HG03097 (cell line): Measurements from ENCODE around the gene SYPL1.

Experiments used
- ATAC-seq: cut with Tn5 transposase; IDR thresholded peaks from one replicate; pipeline ENCODE4 v1.9.1; 2021; ENCODE audit not compliant: unreplicated experiment, low FRiP score

SYPL1 gene

DNA sequence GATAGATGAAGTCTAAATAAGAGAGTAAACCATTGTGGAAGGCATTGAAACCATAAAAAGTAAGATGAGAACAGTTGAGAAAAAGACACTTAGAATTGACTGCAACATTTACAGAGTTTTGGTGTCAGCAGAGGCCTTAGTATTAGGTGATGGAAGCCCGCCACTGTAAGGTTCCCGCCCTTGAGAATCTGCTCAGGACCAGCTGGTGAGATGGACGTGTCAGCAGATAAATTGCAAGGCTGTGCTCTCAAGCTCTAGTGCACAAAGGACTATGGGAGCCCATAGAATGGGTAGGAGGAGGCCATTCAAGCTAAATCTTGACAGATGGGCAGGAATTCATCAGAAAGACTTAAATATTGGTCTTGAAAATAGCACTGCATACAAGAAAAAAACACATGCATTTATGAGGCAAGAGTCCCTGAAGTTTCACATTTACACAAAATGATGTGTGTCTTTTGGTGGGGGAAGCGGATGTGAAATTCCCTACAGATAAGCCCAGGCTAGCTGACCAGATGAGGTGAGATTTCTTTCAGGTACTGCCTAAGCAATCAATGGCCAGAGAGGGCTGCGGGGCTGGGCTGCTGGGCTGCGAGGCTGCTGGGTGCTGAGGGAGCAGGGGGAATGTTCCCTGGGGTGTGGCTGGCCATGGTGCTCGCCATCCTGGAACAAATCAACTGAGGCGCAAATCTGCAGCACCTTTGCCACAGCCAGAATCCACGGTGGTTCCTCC, 42.5 kb downstream of the SYPL1 start:
- ATAC-seq: no peak

DNA sequence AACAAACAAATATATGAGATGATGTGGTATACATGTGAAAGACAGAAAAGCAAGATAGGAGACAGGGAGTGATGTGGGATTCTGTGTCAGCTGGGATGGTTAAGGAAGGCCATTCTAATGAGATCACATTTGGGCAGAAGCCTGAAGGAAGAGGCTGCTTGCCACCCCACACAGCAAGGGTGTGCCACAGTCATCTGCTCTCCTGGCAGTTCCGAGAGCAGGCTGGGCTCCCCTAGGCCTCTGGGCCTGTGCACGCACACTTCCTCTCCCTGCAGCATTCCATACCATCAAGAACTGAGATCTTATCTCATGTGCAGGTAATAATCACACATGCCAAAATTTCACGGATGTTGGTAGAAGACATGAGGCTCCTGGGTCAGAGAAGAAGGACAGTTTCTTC, 43.1 kb downstream of the SYPL1 start:
- ATAC-seq: no peak

DNA sequence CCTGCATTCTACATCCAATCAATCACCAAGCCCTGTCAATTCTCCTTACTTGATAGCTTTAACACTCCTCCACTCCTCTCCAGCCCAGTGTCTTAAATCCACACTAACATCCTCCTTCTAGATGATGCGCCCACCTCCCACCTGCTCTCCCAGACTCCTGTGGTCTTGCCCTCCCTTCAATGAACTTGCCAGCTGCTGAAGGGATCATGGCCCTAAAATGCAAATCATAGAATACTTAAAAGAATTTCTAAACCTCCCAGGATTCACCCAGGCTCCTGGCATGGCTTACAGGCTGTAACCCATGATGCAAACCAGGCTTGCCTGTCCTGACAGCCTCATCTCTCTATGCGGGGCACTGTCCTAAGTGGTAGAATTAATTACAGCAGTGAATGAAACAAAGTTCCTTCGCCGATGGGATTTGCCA, 43.6 kb downstream of the SYPL1 start:
- ATAC-seq: no peak

DNA sequence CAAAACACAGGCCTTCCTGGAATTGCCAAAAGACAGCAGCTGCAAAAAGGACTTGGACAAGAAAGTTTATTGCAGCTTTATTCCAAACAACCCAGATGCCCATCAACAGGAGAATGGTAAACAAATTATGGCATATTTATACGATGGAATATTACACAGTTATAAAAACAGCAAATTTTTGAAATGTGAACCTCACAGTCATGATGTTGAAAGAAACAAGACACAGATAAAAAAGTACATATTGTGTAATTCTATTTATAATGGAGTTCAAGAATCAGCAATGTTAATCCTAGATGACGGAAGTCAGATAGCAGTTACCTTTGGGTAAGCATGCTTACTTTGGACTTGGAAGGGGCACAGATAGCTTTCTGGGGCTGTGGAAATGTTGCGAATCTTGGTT, 44.4 kb downstream of the SYPL1 start:
- ATAC-seq: no peak

DNA sequence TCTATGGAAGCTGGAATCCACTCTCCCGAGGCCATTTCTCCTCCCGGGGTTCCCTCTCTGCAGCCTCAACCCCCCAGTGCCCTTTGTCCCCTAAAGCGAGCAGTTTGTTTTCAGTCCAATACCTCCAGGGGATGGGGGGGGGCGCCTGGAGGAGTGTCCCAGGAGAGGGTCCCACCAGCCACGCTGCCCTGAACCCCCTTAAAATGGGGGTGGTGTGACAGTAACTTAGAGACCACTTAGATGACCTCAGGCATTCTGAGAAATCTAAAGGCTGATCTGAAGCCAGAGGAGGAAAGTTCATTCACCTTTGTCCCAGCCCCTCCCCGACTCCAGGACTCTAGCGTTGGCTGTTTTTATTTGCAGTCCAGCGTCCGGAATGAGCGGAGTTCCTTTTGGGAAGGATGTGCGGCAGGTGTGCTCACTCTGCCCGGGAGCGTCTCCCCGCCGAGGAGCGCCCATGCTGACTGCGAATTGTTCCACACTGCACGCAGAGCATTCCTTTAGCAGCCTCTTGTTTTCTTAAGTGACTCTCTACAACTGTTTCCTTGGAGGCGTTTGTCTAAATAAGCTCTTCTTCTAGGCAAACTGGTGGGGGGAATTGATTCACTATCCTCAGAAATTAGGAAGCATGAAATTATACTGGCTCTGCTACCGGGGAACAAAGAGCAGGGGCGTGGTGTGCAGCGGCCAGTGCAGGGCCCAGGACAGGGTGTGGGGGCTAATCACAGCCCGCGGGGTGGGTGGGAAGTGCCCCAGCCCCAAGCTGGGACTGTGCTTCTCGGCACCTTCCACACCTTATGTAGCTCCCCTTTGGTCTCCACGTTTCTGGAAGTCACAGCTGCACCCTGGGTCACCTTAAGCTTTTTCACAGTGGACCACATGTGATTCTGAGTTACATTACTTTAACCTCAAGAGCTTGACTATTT, 46.3 kb downstream of the SYPL1 start:
- no peak for ATAC-seq

DNA sequence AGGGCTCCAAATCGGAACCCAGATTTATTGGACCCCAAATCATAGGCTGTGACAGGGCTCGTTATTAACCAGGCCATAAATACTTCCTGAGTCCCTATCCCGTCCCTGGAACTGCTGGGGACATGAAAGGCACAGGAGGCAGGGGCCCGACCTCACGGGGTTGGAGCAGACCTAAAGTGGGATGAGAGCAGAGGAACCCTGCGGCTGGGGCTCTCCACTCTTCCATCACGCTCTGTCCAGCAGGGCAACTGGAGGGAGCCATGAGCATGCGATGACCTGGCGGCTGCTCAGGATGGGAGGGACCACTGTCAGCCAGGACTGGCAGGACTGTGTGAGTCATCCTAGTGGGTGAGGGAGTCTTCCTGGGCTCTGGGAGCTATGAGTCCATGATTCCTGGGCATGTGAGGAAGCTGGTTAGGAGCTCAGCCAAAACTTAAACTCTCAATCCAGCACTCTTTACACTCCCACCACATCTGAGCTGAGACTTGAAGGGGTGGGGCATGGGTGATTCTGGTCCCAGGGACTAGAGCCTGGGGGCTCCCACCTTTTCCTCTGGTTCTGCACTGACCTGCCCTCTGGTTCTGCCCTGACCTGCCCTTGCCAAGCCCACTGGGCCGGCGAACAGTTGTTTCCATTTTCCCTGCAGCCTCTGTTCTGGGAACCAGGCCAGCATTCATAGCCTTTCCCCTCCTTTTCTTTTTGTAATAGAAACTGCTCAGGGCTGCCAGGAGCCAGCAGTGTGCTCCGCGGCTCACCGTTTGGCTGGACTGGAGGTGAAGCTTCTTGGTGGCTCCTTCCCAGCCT, 47.1 kb downstream of the SYPL1 start:
- ATAC-seq: no peak

DNA sequence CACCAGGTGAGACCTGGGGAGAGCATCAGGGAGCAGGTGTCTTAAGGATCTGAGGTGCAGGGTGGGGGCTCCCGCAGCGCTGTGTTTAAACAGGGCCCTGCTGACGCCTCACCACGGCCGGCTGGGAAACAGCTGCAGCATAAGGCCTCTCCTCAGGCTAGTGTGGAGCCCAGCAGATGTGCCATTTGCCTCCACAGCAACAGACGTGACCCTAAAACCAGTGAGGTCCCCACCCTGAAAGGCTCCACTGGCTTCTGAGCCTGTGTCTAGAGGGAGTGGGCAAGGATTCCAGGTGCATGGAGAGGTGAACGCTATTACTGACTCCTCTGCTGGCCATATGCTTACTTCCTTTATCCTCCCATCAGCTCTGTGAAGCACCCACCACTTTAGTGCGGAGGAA, 47.8 kb downstream of the SYPL1 start:
- ATAC-seq: no peak

DNA sequence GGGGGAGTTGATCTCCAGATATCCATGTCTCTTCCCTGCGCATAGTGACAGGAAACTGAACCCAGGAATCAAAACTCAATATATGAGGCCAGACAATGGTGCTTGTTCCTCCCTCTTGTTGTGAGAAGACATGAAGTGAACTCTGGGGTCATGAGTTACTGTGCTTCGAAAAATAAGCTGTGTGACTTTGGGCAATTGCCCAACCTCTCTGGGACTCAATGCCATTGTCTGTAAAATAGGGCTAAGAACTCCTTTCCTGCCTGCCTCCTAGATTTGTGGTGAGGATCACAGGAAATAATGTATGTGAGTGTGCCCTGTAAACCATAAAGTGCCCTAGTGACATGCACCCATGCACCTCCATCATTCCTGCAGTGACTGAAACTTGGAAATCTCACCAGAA, 48.4 kb downstream of the SYPL1 start:
- no peak for ATAC-seq

DNA sequence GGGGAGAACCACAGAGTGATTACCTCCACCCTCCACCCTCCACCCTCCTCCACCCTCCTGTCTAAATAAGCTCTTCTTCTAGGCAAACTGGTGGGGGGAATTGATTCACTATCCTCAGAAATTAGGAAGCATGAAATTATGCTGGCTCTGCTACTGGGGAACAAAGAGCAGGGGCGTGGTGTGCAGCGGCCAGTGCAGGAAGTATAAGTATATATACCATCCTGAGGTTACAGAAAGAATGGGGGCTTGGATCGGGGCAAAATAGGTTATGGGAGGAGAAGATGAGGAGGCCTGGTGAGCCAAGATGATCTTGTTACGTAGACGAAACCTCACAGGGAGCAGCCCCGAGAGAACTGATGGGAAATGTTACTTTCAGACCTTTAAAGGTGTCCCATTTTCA, 49.1 kb downstream of the SYPL1 start:
- ATAC-seq: no peak

DNA sequence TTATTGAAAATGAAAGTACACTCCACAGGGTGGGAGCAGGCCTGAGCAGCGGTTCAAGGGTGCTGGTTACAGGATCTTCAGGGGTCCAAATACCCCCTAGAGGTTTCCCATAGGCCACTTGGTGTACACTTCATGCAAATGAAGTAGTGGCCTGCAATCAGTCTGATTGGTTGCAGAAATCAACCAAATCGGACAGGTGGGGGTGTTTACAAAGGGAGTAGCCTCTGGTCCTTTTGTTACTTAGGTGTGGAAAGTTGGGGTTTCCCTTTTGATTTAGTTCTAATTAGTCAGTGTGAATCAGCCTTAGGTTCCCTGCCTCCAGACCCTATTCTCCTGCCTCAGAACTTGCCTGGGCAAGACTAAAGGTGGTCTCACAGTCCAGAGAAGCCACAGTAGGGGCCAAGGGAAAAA, 49.6 kb downstream of the SYPL1 start:
- no peak for ATAC-seq

DNA sequence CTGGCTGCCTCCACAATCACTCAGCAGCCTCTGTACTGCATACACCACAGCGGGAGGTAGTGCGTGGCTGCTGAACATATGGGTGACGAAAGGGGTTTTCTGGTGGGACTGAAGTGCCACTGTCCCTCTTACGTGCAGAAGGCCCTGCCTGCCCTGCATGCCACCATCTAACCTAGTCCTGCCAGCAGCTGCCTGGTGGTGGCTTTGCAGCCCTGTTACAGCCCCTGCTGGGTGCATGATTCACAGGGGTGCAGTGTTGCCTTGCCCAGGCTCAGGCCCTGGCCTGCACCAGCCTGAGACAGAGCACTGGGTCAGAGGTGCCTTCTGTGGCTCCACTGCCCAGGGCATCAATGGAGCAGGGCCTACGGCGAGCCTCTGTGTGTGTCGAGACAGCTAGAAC, 50.1 kb downstream of the SYPL1 start:
- no peak for ATAC-seq

DNA sequence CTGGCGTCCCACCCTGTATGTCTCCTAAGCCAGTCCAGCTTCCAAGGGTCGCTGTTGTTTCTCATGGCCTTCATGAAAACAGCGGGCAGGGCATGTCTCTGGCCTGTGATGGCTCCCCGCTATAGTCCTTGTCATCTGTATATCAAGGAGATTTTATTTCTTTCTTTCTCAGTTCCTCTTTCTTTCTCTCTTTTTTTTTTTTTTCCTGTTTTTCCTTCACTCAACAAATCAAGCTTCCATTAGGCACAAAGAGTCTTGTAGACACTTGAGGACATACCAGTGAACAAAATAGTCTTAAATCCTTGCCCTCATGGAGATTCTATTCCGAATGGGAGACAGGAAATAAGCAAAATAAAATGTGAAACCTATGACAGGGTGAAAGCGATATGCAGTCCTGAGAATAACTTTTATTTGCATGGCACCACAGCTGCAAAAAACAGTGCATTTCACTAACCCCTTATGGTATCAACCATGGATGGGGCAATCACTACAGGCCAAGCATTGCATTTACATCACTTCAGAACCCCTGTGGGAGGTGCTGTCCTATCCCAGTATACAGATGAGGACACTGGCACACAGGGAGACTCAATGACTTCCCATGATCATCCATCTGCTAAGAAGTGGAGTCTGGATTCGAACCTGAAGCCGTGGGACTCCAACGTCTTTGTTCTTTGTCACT, 50.7 kb downstream of the SYPL1 start:
- no peak for ATAC-seq

DNA sequence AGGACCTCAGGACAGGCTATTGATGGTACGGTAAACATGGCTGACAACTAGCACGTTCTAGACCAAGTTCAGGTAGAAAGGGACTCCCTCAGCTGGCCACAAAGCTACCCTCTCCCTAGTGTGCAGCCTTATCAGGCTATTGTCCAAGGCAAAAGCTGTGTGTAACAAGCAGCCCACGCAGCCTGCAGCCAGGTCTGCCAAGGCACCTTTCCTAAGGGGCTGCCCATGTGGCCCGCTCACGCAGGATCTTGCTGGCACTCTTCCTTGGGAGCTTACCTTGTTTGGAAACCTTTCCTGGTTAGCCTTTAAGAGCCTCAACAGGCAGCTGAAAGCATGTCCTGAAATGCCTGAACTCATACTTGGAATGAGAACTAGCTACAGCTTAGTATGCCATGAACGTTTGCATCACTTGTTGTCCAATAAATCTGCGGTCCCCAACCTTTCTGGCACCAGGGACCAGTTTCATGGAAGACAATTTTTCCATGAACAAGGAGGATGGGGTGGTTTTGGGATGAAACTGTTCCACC, 51.7 kb downstream of the SYPL1 start:
- no peak for ATAC-seq

DNA sequence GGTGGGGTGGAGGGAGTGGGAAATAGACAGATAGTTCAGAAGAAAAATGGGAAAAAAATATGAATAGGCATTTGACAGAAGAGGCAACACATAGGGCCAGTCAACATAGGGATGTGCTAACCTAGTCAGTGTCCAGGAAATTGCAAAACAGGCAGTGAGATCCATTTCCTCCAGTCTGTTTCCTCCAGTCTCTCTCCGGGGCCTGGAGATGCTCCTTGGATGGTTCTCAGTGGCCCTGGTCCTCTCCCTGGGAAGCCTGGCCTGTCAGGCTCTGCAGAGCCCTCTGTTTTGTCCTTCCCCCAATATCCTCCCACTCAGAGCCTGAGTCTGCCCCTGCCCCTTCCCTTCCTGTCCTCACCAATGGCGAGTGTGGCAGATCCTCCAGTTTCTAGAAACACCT, 52.6 kb downstream of the SYPL1 start:
- no peak for ATAC-seq

DNA sequence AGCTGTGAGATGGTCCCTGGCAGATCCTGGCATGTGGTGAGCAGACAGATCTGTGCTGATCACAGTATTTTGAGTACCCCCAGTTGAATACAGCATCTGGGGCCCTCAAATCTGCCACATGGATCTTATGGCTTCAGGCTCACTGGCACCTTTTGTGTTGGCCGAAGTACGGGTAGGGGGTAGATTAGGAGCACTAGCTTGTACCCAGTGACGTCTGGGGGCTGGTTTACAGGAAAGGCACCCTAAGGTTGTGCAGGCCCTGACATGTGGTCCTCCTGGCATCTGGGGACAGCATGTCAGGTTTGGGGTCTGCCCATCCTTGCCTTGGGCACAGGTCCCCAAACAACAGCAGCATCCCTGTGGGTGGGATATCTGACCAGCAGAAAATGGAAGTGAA, 53.2 kb downstream of the SYPL1 start:
- ATAC-seq: no peak

DNA sequence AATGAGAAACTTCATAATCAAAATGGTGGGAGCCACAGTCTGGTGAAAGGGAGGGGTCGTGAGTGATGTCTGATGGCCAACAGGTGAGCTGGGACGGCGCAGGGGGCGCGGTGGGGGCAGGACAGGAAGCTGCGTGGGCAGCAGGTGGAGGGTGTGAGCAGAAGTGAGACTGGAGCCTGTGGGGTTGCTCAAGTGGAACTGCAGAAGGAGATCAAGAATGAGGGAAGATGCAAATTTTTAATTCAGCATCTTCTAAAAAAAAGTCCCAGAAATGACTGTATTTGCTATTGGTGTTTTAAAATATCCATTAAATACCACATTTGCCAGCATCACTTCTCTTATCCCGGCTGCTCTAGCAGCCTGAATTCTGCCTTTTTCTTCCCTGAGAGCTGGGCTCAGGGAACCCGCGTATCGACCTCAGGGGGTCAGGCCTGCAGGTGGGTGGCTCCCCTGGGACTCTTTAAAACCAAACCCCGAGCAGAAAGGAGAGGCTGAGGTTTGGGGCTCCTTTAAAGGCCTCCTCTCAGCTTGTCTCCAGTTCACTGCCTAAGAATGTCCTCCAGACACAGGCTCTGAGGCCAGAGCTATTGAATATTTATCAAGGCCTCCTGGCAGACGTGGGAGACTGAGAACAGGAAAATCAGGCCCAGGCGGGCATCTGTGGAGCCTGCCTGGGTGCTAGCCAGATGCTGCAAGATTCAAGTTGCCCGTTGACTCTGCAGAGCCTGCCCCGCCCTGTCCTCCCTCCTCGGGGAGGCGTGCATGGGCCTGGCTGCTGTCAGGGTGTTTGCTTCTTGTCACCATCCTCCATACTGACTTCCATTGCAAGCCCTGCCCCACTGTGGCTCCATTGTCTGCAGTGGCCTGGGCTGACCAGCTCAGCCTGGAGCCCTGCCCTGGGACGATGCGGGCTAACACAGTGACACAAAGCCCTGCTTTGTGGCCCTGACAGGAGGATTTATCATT, 53.9 kb downstream of the SYPL1 start:
- peak; percentile 48 for ATAC-seq

DNA sequence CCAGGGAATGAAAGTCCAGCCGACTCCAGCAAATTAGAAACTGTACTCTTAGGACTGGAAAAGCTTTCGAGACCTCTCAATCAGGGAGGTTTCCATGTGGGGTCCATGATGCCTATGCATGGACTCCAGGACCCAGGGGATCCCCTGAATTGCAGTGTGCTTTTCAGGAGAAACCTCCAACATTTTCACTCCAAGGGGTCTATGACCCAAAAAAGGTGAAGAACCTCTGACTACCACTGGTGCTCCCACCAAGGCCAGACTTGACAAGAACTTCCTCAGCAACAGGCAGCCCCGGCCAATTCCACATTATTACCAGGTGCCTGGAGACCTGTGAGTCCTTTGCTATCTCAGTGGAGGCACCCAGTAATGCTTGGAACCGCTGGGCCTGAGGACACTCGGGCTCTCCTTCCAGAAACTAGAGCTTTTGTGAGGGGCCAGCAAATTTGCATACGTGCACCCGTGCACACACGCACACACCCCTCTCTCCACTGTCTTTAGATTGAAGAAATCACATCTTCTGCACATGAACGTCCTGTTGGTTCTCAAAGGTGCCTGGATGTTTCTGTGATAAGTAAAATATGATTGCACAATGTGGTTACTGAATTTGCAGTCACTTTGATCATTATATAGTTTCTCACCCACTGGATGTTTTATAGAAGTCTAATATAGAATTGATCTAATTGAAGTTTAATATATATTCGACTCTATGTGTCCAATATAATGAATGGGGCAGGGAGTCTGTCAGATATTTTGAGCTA, 54.7 kb downstream of the SYPL1 start:
- ATAC-seq: no peak

DNA sequence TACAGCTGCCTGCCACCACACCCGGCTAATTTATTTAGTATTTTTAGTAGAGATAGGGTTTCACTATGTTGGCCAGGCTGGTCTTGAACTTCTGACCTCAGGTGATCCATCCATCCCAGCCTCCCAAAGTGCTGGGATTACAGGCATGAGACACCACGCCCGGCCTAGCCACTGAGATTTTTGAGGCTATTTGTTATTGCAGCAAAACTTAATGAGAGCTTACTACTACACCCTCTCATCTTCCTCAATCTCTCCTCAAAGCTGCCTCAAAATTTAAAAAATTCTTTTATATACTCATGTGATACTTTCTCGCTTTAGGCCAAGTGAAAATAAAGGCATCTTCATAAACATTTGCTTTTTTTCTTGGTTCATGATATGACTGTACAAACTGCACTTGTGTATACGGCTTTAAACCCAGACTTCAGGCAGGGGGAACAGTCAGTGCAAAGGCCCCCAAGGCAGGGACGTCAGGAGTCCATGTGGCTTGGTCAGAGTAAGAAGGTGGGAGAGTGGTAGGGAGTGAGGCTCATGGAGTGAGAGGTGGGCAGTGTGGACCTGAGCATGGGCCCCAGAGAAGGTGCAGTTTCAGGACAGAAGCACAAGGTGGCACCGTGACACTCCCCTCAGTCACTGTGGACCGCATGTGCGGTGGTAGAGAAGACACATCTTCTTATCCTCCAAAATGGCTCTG, 55.5 kb downstream of the SYPL1 start:
- ATAC-seq: peak; percentile 47
